SU-DHL-6 (cell line): Measurements from ENCODE around the gene LAMTOR5.

ENCODE experiments used
- H2AFZ ChIP-seq: fragments of 200-600 bp; sonication (generic); 2 replicates; pipeline ENCODE4 v1.6.1; 2014; ENCODE audit warnings: low read depth, mild to moderate bottlenecking, moderate library complexity, mixed read lengths, antibody characterized with exemption, low read length; ENCODE audit not compliant: severe bottlenecking
- H3F3A ChIP-seq: fragments of 200-600 bp; shearing (Covaris generic); 2 replicates; pipeline ENCODE4 v1.6.0; 2016; ENCODE audit warnings: antibody characterized with exemption, mild to moderate bottlenecking; ENCODE audit not compliant: insufficient read depth
- H3K27ac ChIP-seq: fragments of 200-600 bp; sonication (generic); 2 replicates; pipeline ENCODE4 v1.5.1; 2016; ENCODE audit warnings: low read depth, mild to moderate bottlenecking, low read length, moderate library complexity, mixed read lengths
- H3K27me3 ChIP-seq: fragments of 200-600 bp; sonication (generic), shearing (Covaris generic); 2 replicates; pipeline ENCODE4 v1.6.0; 2014; ENCODE audit warnings: mild to moderate bottlenecking, low read length
- H3K36me3 ChIP-seq: fragments of 200-600 bp; sonication (generic); 2 replicates; pipeline ENCODE4 v1.6.1; 2014; ENCODE audit warnings: mild to moderate bottlenecking, low read length, mixed read lengths
- H3K4me2 ChIP-seq: fragments of 300-600, 200-600 bp; shearing (Covaris generic), sonication (generic); 2 replicates; pipeline ENCODE4 v1.6.0; 2014; ENCODE audit warnings: low read length, low read depth, mild to moderate bottlenecking; ENCODE audit not compliant: poor library complexity, severe bottlenecking
- H3K4me3 ChIP-seq: fragments of 200-600 bp; sonication (generic); 2 replicates; pipeline ENCODE4 v1.5.1; 2014; ENCODE audit warnings: antibody characterized with exemption, low read length, mild to moderate bottlenecking, mixed read lengths; ENCODE audit not compliant: insufficient read depth, poor library complexity, severe bottlenecking
- H3K79me2 ChIP-seq: fragments of 200-600 bp; sonication (generic); 2 replicates; pipeline ENCODE4 v1.6.1; 2014; ENCODE audit warnings: mild to moderate bottlenecking, low read length, moderate library complexity; ENCODE audit not compliant: insufficient read depth
- H3K9ac ChIP-seq: fragments of 200-600 bp; sonication (generic); 2 replicates; pipeline ENCODE4 v1.7.0; 2014; ENCODE audit warnings: mild to moderate bottlenecking, low read length
- H3K9me2 ChIP-seq: fragments of 200-600 bp; sonication (generic); replicated peaks from 2 replicates; pipeline ENCODE4 v1.6.1; 2014; ENCODE audit warnings: low read length; ENCODE audit not compliant: insufficient read depth
- H3K9me3 ChIP-seq: fragments of 200-600 bp; sonication (generic); 2 replicates; pipeline ENCODE4 v1.6.1; 2014; ENCODE audit warnings: low read length, mixed read lengths; ENCODE audit not compliant: insufficient read depth
- H4K20me1 ChIP-seq: fragments of 200-600 bp; sonication (generic); 2 replicates; pipeline ENCODE4 v1.6.1; 2014; ENCODE audit warnings: low read depth, mild to moderate bottlenecking, antibody characterized with exemption, low read length, moderate library complexity, mixed read lengths
- EZH2phosphoT487 ChIP-seq: fragments of 200-600 bp; sonication (generic), shearing (Covaris generic); conservative IDR thresholded peaks from 2 replicates; pipeline ENCODE4 v1.6.1; 2018; ENCODE audit warnings: mild to moderate bottlenecking, antibody characterized with exemption, low read length, moderate library complexity, mixed read lengths
- TF ChIP-seq, protein P1 (sequence below): fragments of 200-600 bp; sonication (generic); IDR thresholded peaks from one replicate; pipeline ENCODE4 v1.5.1; 2017; ENCODE audit warnings: antibody characterized with exemption, mild to moderate bottlenecking, low read length, moderate library complexity; ENCODE audit not compliant: insufficient read depth, poor library complexity, severe bottlenecking

The LAMTOR5 gene

DNA sequence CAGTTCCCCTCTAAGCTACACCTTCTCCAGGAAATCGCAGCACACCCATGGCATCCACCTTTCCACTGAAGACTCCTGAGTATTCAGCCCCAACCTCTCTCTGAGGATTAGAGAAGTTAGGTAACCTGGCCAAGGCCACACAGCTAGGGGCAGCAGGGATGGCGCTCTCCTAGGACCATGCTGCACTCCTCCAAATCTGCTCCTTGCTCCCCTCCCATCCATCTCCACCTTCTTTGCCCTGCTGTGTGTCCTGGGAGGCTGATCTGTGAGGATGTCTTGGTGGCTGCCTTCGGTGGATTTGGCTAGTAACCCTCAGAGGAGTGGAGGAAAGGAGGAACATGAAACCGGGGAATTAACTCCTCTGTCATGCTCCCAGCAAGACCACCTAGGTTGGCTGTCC is 23.4 kb upstream of the LAMTOR5 start:
- H3K36me3 ChIP-seq, result no peaks in the 10 kb centered on the region
- no peak overlapping the region for H2AFZ ChIP-seq
- no peaks in the 10 kb centered on the region for H3F3A ChIP-seq
- H3K9me2 ChIP-seq, result no peaks in the 10 kb centered on the region
- H3K27ac ChIP-seq, result no peak overlapping the region
- H3K79me2 ChIP-seq, result no peaks in the 10 kb centered on the region
- H3K9ac ChIP-seq, result no peak overlapping the region
- H3K4me3 ChIP-seq, result no peak overlapping the region
- TF ChIP-seq, protein P1, sequence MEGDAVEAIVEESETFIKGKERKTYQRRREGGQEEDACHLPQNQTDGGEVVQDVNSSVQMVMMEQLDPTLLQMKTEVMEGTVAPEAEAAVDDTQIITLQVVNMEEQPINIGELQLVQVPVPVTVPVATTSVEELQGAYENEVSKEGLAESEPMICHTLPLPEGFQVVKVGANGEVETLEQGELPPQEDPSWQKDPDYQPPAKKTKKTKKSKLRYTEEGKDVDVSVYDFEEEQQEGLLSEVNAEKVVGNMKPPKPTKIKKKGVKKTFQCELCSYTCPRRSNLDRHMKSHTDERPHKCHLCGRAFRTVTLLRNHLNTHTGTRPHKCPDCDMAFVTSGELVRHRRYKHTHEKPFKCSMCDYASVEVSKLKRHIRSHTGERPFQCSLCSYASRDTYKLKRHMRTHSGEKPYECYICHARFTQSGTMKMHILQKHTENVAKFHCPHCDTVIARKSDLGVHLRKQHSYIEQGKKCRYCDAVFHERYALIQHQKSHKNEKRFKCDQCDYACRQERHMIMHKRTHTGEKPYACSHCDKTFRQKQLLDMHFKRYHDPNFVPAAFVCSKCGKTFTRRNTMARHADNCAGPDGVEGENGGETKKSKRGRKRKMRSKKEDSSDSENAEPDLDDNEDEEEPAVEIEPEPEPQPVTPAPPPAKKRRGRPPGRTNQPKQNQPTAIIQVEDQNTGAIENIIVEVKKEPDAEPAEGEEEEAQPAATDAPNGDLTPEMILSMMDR, result no peak
- no peak for TF ChIP-seq EZH2phosphoT487
- H3K9me3 ChIP-seq, result no peaks in the 10 kb centered on the region
- H4K20me1 ChIP-seq, result no peaks in the 10 kb centered on the region
- H3K27me3 ChIP-seq, result no peaks in the 10 kb centered on the region
- H3K4me2 ChIP-seq, result no peak overlapping the region

DNA sequence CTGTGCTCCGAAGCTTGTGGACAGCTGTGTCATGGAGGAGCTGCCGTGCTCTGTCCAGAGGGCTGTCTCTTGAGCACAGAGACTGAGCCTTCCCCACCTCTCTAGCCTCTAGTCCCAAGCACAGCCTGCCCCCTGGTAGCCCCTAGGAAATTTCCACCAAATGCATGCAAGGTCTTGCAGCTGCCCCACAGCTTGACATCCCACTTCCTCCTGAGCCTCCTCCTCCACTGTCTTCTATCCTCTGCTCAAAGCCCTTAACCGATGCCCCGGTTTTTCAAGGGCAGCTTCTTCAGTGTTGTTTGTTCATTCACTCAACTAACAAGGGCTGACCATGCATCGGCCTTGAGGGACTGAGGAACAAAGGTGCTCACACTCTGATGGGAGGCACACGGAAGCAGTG is 22.9 kb upstream of the LAMTOR5 start:
- Histone ChIP-seq H3K36me3 (no peaks in the 10 kb centered on the region), H2AFZ (no peak overlapping the region), H3K27me3 (no peaks in the 10 kb centered on the region), H3K4me2 (no peak overlapping the region), H3K9me2 (no peaks in the 10 kb centered on the region), H4K20me1 (no peaks in the 10 kb centered on the region), H3K79me2 (no peaks in the 10 kb centered on the region), H3F3A (no peaks in the 10 kb centered on the region), H3K4me3 (no peak overlapping the region), H3K9me3 (no peaks in the 10 kb centered on the region), H3K27ac (no peak overlapping the region), H3K9ac (no peak overlapping the region)
- TF ChIP-seq, protein P1, result no peak
- no peak for TF ChIP-seq EZH2phosphoT487

DNA sequence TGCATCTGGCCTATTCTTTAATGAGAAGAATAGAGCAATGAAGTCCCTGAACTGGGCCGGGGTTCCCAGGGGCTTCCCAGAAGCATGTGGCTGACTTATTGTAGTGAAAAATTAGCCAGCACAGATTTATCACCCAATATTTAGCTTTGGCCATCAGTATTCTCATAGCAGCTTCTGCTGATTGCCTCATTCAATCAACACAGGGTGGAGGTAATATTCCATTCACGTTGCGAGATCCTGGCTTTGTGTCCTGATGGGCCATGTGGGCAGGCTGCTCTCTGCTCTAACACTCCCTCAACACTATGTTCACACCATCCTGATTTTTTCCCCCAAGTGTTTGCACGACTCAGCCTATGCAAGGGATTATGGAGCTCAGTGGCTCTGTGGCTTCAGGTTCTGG is 21.5 kb upstream of the LAMTOR5 start:
- no peak for TF ChIP-seq EZH2phosphoT487
- TF ChIP-seq, protein P1, result no peak
- H3F3A ChIP-seq, result no peaks in the 10 kb centered on the region
- H3K4me2 ChIP-seq, result no peak overlapping the region
- no peaks in the 10 kb centered on the region for H3K9me3 ChIP-seq
- H3K27me3 ChIP-seq, result no peaks in the 10 kb centered on the region
- no peaks in the 10 kb centered on the region for H4K20me1 ChIP-seq
- no peak overlapping the region for H2AFZ ChIP-seq
- H3K4me3 ChIP-seq, result no peak overlapping the region
- H3K27ac ChIP-seq, result no peak overlapping the region
- H3K9me2 ChIP-seq, result no peaks in the 10 kb centered on the region
- no peaks in the 10 kb centered on the region for H3K36me3 ChIP-seq
- no peaks in the 10 kb centered on the region for H3K79me2 ChIP-seq
- H3K9ac ChIP-seq, result no peak overlapping the region
